SK-N-SH treated with all-trans-retinoic acid at 6 μM for 48 hours (cell line): Measurements from ENCODE around the gene KRTAP9-3.
"Not testable (repeated sequence)": the region's sequence is repeated elsewhere in the genome, so short reads cannot be mapped to it uniquely, and the experiment has no call there.

Experiments
- ATAC-seq: fragments of 200-7000 bp; cut with Tn5 transposase; 3 replicates; pipeline ENCODE4 v1.9.1; 2020; ENCODE audit warnings: mild to moderate bottlenecking, moderate library complexity
- ARNTL ChIP-seq: fragments of 450-650 bp; formaldehyde crosslinking; IDR thresholded peaks from 2 replicates; pipeline ENCODE4 v1.5.0; 2020; ENCODE audit warnings: low read depth, mild to moderate bottlenecking, moderate library complexity, borderline replicate concordance
- BACH2 ChIP-seq: fragments of 250-450 bp; sonication (Bioruptor Pico); IDR thresholded peaks from 2 replicates; pipeline ENCODE4 v1.9.0; 2021; ENCODE audit warnings: mild to moderate bottlenecking, borderline replicate concordance
- CSDC2 ChIP-seq: fragments of 250-450 bp; sonication (Bioruptor Pico); IDR thresholded peaks from 2 replicates; pipeline ENCODE4 v1.5.0; 2020; ENCODE audit warnings: mild to moderate bottlenecking, moderate library complexity
- ESRRG ChIP-seq: fragments of 250-450 bp; sonication (Bioruptor Pico); IDR thresholded peaks from 2 replicates; pipeline ENCODE4 v1.6.1; 2021; ENCODE audit warnings: mild to moderate bottlenecking
- GLIS3 ChIP-seq: fragments of 250-450 bp; sonication (Bioruptor Pico); IDR thresholded peaks from 2 replicates; pipeline ENCODE4 v1.5.0; 2020; ENCODE audit warnings: mild to moderate bottlenecking, moderate library complexity
- ISL1 ChIP-seq: fragments of 250-450 bp; sonication (Bioruptor Pico); IDR thresholded peaks from 2 replicates; pipeline ENCODE4 v2.1.2; 2022; ENCODE audit warnings: mild to moderate bottlenecking, moderate library complexity
- OSR1 ChIP-seq: fragments of 250-450 bp; sonication (Bioruptor Pico); IDR thresholded peaks from 2 replicates; pipeline ENCODE4 v1.8.0; 2022; ENCODE audit warnings: moderate library complexity, mild to moderate bottlenecking, inconsistent platforms
- PPARA ChIP-seq: fragments of 250-450 bp; sonication (Bioruptor Pico); IDR thresholded peaks from 2 replicates; pipeline ENCODE4 v1.5.0; 2020; ENCODE audit warnings: mild to moderate bottlenecking, borderline replicate concordance
- TOX ChIP-seq: fragments of 250-450 bp; sonication (Bioruptor Pico); IDR thresholded peaks from 2 replicates; pipeline ENCODE4 v1.8.0; 2021; ENCODE audit warnings: mild to moderate bottlenecking, moderate library complexity, borderline replicate concordance
- ZC3H10 ChIP-seq: fragments of 250-450 bp; sonication (Bioruptor Pico); IDR thresholded peaks from 2 replicates; pipeline ENCODE4 v1.5.1; 2021; ENCODE audit warnings: mild to moderate bottlenecking, moderate library complexity
- ZFP3 ChIP-seq: fragments of 250-450 bp; sonication (Bioruptor Pico); IDR thresholded peaks from 2 replicates; pipeline ENCODE4 v1.5.0; 2020; ENCODE audit warnings: mild to moderate bottlenecking, moderate library complexity
- ZFP30 ChIP-seq: fragments of 450-650 bp; formaldehyde crosslinking; IDR thresholded peaks from 2 replicates; pipeline ENCODE4 v1.5.0; 2022; ENCODE audit warnings: mild to moderate bottlenecking, moderate library complexity
- ZNF70 ChIP-seq: fragments of 450-650 bp; formaldehyde crosslinking; IDR thresholded peaks from 2 replicates; pipeline ENCODE4 v1.5.0; 2020; ENCODE audit warnings: mild to moderate bottlenecking, moderate library complexity
- ZNF8 ChIP-seq: fragments of 450-650 bp; formaldehyde crosslinking; IDR thresholded peaks from 2 replicates; pipeline ENCODE4 v1.5.0; 2020; ENCODE audit warnings: mild to moderate bottlenecking, moderate library complexity
- TF ChIP-seq, protein P1 (sequence below): fragments of 250-450 bp; sonication (Bioruptor Pico); IDR thresholded peaks from 2 replicates; pipeline ENCODE4 v1.8.0; 2021; ENCODE audit warnings: low read depth, mild to moderate bottlenecking, moderate library complexity, borderline replicate concordance
- TF ChIP-seq, protein P2 (sequence below): fragments of 250-450 bp; sonication (Bioruptor Pico); IDR thresholded peaks from 2 replicates; pipeline ENCODE4 v1.5.1; 2021; ENCODE audit warnings: mild to moderate bottlenecking, moderate library complexity
- TF ChIP-seq, protein P3 (sequence below): fragments of 250-450 bp; sonication (Bioruptor Pico); IDR thresholded peaks from 2 replicates; pipeline ENCODE4 v1.5.1; 2020; ENCODE audit warnings: low read depth, mild to moderate bottlenecking, moderate library complexity
- TF ChIP-seq, protein P4 (sequence below): fragments of 250-450 bp; sonication (Bioruptor Pico); IDR thresholded peaks from 2 replicates; pipeline ENCODE4 v1.5.0; 2020; ENCODE audit warnings: mild to moderate bottlenecking, moderate library complexity

KRTAP9-3 gene

DNA sequence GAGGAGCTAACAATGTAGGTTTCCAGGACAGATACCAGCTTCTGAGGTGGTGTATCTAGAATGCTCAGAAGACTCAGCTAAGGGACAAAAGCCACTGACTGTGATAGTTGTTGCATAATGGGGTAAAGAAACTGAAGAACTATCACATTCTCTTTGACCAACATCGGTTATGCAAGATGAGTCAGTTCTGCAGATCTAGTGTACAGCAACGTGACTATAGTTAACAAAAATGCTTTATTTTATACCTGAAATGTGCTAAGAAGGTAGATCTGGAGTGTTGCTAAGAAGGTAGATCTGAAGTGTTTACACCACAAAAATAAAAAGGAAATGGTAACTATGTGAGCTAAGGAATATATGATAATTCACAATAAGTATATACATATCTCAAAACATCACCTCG, 35.5 kb downstream of the KRTAP9-3 start:
- ATAC-seq: no peak
- TF ChIP-seq ZNF8 (CRISPR knock-in tag): no peak
- TF ChIP-seq PPARA: no peak
- no peak for TF ChIP-seq ZFP3 (CRISPR knock-in tag)
- no peak for TF ChIP-seq ZFP30
- no peak for TF ChIP-seq TOX (CRISPR knock-in tag)
- TF ChIP-seq, protein P1, sequence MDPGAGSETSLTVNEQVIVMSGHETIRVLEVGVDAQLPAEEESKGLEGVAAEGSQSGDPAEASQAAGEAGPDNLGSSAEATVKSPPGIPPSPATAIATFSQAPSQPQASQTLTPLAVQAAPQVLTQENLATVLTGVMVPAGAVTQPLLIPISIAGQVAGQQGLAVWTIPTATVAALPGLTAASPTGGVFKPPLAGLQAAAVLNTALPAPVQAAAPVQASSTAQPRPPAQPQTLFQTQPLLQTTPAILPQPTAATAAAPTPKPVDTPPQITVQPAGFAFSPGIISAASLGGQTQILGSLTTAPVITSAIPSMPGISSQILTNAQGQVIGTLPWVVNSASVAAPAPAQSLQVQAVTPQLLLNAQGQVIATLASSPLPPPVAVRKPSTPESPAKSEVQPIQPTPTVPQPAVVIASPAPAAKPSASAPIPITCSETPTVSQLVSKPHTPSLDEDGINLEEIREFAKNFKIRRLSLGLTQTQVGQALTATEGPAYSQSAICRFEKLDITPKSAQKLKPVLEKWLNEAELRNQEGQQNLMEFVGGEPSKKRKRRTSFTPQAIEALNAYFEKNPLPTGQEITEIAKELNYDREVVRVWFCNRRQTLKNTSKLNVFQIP: no peak
- TF ChIP-seq CSDC2 (CRISPR knock-in tag): no peak
- no peak for TF ChIP-seq ARNTL (CRISPR knock-in tag)
- no peak for TF ChIP-seq ESRRG (CRISPR knock-in tag)
- TF ChIP-seq ZNF70 (CRISPR knock-in tag): no peak

DNA sequence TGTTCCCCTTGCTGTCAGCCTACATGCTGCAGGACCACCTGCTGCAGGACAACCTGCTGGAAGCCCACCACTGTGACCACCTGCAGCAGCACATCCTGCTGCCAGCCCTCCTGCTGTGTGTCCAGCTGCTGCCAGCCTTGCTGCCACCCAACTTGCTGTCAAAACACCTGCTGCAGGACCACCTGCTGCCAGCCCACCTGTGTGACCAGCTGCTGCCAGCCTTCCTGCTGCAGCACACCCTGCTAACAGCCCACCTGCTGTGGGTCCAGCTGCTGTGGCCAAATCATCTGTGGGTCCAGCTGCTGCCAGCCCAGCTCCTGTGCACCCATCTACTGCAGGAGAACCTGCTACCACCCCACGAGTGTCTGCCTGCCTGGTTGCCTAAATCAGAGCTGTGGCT, 39.1 kb downstream of the KRTAP9-3 start:
- not testable (repeated sequence) for ATAC-seq

GRCh38 chr17:41271858-41272257, 39.6 kb downstream of the KRTAP9-3 start:
- TF ChIP-seq CSDC2 (CRISPR knock-in tag) (no peak), ZC3H10 (CRISPR knock-in tag) (no peak), PPARA (no peak), ARNTL (CRISPR knock-in tag) (no peak), ZFP30 (no peak), ZFP3 (CRISPR knock-in tag) (no peak), BACH2 (CRISPR knock-in tag) (no peak), GLIS3 (CRISPR knock-in tag) (no peak), ESRRG (CRISPR knock-in tag) (no peak), ISL1 (CRISPR knock-in tag) (no peak), OSR1 (CRISPR knock-in tag) (no peak), TOX (CRISPR knock-in tag) (no peak), ZNF8 (CRISPR knock-in tag) (no peak)
- TF ChIP-seq, protein P2, sequence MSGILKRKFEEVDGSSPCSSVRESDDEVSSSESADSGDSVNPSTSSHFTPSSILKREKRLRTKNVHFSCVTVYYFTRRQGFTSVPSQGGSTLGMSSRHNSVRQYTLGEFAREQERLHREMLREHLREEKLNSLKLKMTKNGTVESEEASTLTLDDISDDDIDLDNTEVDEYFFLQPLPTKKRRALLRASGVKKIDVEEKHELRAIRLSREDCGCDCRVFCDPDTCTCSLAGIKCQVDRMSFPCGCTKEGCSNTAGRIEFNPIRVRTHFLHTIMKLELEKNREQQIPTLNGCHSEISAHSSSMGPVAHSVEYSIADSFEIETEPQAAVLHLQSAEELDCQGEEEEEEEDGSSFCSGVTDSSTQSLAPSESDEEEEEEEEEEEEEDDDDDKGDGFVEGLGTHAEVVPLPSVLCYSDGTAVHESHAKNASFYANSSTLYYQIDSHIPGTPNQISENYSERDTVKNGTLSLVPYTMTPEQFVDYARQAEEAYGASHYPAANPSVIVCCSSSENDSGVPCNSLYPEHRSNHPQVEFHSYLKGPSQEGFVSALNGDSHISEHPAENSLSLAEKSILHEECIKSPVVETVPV: no peak
- TF ChIP-seq, protein P3, sequence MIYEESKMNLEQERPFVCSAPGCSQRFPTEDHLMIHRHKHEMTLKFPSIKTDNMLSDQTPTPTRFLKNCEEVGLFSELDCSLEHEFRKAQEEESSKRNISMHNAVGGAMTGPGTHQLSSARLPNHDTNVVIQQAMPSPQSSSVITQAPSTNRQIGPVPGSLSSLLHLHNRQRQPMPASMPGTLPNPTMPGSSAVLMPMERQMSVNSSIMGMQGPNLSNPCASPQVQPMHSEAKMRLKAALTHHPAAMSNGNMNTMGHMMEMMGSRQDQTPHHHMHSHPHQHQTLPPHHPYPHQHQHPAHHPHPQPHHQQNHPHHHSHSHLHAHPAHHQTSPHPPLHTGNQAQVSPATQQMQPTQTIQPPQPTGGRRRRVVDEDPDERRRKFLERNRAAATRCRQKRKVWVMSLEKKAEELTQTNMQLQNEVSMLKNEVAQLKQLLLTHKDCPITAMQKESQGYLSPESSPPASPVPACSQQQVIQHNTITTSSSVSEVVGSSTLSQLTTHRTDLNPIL (CRISPR knock-in tag): no peak
- TF ChIP-seq, protein P4, sequence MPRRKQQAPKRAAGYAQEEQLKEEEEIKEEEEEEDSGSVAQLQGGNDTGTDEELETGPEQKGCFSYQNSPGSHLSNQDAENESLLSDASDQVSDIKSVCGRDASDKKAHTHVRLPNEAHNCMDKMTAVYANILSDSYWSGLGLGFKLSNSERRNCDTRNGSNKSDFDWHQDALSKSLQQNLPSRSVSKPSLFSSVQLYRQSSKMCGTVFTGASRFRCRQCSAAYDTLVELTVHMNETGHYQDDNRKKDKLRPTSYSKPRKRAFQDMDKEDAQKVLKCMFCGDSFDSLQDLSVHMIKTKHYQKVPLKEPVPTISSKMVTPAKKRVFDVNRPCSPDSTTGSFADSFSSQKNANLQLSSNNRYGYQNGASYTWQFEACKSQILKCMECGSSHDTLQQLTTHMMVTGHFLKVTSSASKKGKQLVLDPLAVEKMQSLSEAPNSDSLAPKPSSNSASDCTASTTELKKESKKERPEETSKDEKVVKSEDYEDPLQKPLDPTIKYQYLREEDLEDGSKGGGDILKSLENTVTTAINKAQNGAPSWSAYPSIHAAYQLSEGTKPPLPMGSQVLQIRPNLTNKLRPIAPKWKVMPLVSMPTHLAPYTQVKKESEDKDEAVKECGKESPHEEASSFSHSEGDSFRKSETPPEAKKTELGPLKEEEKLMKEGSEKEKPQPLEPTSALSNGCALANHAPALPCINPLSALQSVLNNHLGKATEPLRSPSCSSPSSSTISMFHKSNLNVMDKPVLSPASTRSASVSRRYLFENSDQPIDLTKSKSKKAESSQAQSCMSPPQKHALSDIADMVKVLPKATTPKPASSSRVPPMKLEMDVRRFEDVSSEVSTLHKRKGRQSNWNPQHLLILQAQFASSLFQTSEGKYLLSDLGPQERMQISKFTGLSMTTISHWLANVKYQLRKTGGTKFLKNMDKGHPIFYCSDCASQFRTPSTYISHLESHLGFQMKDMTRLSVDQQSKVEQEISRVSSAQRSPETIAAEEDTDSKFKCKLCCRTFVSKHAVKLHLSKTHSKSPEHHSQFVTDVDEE (CRISPR knock-in tag): no peak
- TF ChIP-seq, protein P1: no peak

GRCh38 chr17:41275648-41276190, 43.5 kb downstream of the KRTAP9-3 start, which contains the start of gene KRTAP9-7:
TSS of gene KRTAP9-7 (plus strand) at chr17:41275698. CDS start at chr17:41275698, 0 bp downstream.
- not testable (repeated sequence) for ATAC-seq

More at GRCh38 chr17:41271858-41272257, 39.6 kb downstream of the KRTAP9-3 start:
- ATAC-seq: no peak
